ENCODE measurements around the gene RERE.

Gene RERE

DNA sequence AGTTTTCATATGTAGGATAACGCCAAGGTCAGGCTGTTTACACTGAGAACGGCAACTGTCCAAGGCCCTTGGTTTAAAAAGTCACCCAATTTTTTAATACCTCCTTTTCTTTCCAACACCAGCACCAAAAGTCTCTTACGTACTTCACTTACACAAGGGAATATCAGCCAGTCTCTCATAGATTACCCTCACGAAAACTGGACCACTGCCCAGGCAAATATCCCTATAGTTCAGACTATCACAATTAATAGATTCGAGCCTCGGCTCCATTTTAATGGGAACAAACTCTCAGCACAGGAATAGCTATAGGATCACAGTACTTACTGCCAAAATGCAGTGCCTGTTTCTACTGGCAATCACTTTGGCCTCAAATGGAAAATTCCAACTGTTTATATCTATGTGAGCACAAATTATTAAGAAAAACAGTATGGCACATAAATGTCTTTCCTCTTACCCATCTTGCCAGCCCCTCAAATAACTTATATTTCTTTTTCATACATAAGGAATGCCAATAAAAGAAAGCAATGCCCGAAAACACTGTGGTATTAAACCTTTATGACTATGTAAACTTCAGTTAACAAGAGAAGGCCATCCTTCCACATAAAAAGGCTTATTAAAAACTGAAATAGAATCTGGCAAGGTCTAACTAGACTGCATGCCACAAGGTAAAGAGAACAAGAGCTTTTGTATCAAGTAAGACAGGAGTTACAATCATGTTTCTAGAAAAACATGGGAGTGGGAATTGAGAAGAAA is 401.7 kb downstream of the RERE start:
- no peak for DNase-seq

DNA sequence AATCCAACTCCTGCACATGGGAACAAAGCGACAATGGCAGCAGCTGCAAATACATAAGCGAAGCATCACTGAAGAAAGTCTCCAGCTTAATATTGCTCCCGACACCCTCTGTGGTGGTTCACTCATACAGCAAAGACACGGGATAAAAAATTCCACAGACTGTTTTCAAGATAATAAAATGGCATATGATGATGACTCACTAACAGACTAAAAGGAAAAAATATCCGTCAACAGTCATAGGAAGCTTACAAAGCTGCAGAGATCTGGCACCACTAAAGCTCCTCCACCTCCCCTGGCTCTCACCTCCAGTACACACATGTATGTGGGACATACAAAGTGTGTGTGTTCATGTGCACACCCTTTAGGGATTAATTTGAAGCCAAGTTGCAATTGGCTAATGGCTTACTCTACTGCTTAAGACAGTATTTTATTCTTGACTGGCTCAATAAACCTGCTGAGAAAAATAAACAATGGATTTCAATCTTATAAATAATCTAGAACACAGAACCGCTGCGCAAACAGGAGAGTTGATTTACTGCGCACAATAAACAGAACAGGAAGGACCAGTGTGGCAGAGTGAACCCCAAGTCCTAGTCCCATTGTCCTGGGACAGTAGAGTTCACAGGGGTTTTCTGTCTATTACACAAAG is 405.1 kb downstream of the RERE start:
- DNase-seq, result no peak

DNA sequence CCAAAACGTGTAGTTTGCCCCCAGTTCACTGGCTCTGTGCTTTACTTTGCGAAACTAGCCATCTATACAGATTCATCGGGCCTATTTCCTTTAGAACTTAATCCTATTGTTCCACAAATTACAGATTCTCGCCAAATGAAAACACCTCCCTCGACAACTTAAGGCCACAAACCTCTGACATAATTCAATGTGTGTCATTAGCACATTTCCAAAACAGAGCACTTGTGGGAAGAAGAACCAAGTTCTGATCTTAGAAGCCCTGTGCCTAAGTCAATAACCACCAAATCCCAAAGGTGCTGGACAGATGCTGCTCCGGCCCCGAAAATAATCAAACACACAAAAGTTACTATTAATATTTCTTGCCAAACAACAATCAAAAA is 405.6 kb downstream of the RERE start:
- DNase-seq, result no peak

DNA sequence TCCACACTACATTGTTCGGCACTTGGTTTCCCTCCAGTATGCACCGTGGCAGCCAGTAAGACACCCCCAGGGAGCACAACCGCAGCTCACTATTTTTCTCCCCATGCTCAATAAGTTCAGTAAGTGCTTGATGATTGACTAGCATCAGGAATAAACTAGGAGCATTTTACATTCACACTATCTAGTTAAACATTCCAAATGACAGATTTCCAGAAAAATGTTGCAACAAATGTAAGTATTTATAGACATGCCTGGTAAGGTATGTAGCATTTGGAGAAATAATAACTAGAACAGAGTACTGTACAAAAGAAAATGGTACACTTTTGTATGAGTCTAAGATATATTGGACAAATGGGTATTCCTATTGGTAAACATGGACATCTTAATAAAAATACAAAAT is 406.6 kb downstream of the RERE start:
- no peak for DNase-seq

DNA sequence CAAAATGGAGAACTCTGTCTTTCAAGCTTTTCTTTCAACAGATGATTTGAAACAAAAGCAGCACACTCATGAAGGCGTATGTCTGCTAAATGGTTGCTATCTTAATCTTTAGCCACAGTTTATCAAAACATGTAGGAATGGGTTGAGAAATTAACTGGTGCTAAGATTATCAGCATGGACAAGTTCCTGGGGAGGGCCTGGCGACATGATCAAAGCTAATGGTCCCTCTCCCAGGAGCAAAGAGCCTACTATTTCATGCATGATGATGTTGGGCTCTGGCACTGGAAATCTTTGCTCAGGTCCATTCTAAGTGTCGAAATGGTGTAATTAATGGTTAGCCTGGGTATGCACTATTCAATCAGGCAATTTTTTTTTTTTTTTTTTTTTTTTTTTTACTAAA is 407.8 kb downstream of the RERE start:
- no peak for DNase-seq

DNA sequence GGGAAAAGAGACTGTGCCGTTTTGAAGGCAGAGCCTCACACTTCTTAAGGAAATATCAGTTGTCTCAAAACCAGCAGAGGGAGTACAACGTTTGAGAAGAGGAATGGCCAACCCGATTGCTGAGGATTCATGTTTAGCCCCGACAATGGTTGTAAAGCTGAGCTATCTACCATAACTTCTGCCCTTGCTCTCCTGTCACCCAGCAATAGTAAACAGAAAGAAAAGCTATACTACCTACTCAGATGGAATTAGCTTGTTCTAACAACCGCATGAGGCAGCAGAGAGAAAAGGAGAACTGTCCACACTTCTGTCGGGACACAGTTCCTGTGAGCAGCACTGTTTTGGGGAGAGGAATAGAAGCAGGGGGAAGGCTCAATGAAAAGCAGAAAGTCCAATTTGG is 408.3 kb downstream of the RERE start:
- no peak for DNase-seq

DNA sequence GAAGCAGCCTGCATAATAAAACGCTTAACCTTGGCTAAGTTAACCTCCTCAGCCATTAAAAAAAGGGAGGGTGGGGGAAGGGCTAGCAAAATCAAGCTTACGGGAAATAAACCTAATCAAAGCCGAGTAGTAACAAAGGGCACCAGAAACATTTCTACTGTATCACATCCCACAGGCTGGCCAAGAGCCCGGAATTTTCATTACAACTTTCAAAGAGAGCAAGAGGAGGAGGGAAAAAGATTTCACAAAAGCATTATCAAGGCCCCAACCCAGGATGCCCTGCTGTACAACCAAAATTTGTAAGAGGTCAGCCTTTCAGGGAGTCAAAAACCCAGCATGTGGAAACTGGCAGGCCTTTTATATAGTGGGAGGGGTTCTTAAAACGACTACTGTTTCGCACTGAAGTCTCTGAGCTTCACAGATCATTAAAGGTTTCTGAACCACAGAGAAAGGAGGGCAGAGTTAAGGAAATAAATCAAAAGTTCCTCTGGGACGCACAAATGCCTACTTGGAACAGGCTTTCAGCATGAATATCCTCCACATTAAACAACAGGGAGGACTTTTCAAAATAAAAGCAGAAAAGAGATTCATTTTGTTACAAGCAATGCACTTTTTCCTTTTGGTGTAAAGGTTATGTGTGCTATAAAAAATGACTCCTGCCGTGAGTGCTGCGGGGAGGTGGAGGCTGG is 409.1 kb downstream of the RERE start:
- no peak for DNase-seq

DNA sequence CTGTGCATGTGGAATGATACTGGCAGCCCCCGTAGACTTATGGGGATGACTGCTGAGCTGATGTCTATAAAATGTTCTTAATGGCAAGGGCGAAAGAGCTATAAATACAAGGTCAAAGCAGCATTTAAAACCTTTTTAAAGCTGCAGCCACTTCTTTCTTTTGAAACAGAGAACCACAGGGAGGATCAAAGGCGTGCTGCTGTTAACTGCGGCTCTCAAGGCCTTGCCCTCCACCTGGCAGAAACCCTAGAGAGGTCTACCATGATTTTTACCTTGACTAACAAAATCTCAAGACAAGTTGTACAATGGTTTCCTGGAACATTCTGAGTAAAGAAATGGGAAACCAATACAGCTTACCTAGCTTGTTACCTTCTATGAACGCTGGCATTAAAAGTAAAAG is 409.8 kb downstream of the RERE start:
- no peak for DNase-seq

DNA sequence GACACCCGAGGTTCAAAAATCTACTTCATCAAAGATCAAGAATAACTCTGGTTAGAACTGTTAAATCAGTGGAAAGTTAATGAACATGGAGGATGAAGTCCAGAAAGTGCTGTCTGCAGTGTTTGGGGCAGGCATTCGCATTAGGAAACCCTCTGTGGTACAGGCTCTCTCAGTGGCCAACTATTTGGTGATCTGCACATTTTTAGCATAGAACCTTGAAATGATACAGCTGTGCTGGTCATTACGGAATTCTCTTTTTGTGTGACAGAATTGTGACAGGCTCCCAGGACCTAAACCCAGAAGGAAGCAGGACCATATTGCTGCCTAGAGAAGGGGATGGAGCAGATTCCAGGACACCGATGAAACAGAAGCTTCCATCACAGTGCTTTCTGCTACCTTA is 410.5 kb downstream of the RERE start:
- no peak for DNase-seq

DNA sequence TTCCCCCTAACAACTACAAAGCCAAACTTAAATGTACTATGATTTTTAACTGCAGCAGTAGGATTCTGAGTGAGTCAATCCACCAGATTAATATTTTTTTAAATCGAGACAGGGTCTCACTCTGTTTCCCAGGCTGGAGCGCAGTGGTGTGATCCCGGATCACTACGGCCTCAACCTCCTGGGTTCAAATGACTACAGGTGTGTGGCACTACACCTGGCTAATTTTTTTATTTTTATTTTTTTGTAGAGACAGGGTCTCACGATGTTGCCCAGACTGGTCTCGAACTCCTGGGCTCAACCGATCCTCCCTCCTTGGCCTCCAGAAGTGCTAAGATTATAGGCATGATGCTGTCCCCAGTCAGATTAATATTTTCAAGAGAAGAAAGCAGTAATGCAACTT is 411.4 kb downstream of the RERE start:
- DNase-seq, result no peak

DNA sequence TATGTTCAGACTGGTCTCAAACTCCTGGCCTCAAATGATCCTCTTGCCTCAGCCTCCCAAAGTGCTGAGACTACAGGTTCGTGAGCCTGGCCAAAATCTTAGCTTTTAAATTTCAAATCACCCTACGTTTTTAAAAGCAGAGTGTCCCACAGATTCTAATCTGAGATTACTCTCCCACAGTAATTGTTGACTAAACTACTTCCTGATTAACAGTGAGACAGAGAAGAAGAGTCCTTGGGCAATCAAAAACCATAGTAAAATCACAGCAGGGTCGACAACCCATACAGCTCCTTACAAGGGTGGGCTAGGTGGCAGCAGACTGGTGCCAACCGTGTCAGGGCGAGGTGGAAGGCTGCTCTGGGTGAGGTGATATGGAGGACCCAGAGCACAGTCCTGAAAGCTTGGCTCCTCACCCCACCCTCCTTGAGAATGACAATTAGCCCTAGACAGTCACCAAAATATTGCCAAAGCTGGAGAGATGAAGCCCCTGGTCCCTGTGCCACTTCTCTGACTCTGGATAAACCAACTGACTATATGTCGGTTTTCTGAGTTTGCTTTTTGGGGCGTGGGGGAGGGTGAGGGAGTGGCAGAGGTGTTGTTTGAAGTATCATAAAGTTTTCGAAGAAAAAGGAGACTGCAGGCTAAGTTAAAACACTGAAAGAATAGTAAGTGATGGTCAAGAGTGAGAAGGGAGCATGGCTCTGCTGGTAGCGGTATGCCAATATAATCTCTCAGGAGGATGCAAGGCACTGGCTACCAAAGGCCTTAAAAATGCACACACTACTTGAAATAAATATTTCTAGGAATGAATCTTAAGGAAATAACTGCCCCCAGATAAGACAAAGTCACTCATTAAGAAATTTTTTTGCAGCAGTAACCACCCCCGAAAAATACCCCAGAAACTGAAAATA is 412.7 kb downstream of the RERE start:
- no peak for DNase-seq

DNA sequence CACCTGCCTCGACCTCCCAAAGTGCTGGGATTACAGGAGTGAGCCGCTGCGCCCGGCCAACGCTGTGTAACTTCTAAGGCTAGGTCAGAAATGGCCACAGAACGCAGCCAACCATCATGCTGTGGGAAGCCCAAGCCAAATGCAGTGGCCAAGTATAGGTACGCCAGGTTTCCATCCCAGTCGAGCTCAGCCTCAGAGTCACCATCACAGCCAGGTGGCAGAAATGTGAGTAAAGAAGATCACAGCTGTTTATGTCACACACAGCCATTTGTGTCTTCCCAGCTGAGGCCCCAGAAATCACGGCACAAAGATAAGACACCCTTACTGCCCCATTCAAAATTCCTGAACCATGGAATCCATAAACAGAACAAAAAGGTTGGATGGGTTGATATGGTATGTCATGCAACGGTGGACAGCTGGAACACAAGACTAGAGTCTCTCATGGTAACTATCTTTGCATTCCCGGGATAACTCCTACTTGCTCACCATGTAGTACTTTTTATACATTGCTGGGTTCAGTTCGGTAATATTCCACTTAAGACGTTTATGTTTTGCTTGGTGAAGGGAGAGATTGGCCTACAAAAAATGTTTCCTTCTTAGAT is 415.2 kb downstream of the RERE start:
- DNase-seq, result no peak

DNA sequence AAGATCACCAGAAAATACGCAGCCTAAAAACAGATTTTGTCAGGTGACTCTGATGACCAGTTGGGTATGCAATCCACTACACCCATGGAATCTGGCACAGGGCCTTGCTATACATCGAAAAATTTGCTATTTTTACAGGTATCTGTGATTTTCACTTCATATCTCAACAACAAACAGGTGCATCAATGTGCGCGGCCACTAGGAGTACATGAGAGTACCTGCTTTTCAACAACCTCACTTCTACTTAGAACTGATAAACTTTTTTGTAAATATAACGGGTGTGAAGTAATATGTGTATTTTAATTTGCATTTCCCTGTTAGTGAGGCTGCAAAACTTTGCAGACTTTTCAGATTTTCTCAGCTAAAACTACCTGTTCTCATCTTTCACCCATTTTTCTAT is 418.8 kb downstream of the RERE start:
- no peak for DNase-seq

DNA sequence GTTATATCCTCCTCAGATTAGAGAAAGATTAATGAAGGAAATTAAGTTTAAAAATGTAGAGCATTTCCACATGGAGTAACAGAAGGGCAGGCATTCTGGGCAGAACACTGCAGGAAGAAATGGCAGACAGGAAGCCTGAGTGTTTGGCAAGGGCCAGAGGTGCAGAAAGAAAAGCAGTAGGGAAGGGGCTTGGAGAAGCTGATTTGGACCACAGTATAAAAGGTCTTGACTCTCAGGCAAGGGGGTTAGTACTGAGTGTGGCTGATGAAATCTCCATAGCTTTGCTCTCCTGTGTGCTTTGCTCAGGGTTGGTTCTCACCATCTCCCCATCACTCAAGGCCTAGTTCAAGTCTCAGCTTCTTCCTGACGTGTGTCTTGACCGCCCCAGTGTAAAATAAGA is 419.4 kb downstream of the RERE start:
- DNase-seq, result no peak

DNA sequence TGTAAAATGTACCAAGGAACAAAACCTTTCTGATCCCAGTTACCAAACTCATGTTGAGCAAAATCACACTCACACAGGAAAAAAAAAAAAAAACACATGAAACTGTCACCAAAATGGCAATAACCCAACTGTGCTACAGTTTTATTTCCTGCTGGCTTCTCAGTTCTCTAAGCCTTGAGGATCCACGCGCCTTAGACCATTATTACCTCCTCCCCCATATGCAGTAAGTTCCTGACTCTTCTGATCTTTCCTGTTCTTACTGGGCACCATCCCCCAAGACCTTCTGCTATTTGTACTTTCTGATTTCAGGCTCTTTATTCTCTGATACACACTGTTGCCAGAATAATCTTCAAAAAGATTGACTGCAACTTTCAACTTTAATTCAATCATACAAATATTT is 419.9 kb downstream of the RERE start:
- no peak for DNase-seq

DNA sequence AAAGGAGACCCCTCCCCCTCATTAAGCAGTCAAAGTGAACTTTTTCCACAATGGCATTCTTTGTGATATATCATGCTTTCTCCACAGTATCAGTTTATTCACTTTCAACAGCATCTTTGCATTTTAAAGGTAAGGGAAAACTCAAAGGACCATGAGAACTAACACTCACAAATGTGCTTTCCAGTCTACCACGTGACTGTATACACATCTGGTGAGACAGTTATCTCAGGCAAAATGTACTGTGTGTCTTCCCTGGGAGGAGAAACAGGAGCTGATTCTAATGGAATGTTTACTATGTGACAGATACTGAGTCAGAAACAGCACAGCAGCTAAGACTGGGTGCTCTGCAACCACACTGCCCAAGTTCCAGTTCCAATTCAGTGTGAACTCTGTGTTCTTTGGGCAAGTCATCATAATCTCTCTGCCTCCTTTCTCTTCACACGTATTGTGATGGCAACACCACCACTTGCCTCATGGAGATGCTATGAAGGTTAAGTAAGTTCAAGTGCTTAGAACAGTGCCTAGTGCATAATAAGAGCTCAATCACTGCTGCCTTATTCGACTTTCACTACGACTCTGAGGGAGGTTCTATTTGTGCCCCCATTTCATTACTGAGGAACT is 420.5 kb downstream of the RERE start:
- no peak for DNase-seq

DNA sequence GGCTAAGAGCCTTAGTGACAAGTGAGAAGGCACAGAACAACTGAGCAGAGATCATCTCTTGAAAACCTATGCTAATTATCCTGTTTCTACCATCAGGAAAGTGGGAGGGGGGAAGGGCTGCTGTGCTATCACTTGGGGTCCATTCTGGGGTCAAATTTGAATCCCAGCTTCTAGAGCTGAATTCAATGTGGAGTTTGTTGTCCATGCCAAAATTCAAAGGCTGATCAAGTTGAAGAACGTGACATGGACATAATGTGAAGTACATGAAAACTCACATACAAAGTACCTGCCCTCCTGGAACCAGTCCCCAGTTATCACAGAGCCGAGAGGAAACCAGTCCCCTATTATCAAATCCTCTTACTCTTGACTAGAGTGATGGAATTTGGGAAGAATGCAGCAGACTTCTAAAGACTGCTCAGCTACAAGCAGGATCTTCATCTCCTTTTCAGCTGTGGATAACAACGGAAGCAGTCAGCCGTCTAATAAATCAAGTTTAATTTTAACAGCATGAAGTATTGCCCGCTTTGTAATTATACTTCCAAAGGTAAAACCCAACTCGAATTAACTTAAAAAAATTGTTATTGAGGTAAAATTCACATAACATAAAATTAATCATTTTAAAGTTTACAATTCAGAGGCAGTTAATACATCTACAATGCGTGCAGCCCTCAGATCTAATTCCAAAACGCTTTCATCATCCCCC is 421.2 kb downstream of the RERE start:
- no peak for DNase-seq

DNA sequence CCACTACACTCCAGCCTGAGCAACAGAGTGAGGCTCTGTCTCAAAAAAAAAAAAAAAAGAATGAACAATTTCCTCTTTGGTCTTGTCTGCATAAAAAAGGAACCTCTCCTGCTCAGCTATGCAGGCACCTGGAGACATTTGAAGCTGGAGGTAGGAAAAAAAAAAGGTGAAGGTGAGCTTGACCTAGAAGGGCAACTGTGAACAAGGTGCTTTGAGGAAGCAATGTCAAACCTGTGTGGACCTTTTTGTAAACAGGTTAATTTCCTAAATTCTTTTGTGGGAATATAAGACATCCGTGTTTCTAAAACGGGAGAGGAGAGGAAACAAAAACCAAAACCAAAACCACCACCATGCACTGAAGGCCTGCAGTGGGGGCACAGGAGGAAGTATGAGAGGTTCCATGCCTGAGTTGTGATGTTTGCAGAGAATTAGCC is 422.0 kb downstream of the RERE start:
- DNase-seq, result no peak

DNA sequence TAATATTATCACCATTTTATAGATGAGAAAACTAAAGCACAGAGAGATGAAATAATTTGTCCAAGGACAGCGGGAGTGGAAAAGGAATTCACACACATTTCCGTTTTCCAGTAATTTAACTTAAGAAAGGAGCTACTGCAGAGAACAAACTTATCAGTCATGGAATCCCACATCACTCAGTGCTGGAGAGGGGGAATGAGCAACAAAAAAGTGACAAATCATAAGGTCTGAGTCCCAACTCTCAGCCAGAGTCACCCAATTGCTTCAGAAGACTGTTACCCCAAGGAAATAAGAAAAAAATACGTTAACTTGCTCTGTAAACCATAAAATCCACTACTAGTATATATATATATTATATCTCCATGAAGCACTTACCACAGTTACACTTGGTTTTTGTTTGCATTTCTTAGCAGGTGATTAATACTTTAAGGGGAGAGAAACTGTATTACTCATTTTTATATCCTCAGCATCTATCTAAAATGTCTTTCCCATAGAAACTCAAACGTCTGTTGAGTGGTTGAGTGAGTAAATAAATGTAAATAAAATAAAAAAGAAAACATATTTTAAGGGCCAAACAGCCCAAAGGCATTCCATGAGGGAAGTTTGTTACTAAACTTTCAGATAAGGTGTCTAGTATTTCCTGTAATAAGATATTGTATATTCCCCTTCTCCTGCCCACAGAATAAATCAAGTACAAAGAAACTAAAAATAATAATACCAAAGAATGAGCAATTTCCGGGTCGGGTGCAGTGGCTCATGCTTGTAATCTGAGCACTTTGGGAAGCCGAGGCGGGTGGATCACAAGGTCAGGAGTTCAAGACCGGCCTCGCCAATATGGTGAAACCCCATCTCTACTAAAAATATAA is 422.8 kb downstream of the RERE start:
- DNase-seq, result no peak

DNA sequence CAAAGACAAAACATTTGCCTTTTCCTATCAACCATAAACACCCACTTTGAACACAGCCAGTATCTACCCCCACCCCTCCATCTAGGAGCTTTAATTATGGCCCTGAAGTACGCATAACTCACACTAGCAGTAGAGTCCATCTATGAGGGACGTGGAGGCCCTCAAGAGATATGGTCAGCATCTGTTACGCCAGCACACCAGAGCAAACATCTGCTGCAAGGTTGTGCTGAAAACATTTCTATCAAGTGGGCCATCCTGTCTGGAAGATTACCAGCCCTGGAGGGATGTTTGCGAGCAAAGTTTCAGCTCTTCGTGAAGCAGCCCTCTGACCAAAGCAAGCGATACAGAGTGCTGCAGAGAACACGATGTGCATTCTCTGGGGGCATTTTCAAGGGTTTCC is 424.9 kb downstream of the RERE start:
- no peak for DNase-seq

DNA sequence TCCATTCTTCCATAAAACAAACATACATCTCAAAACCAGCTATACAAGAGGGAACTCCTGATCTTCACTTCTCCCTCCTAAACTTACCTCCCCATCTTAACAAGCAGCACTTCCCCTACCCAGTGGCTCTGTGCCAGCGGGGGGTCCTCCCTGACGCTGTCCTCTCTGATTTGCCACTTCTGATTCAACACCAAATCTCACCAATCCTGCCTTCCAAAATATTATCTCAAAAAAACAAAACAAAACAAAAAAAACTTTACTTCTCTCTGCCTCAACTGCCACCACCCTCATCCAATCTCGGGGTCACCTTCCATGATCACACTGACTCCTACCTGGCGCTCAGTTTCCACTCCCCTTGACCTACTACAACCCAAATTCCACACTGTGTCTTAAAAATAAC is 426.7 kb downstream of the RERE start:
- DNase-seq, result no peak
